ENCODE results near the gene AS3MT.
"Not testable (repeated sequence)": the region's sequence is repeated elsewhere in the genome, so short reads cannot be mapped to it uniquely, and the experiment has no call there.

Gene AS3MT

GRCh38 chr10:102869258-102870198 is at the start of gene AS3MT:
TSS of gene AS3MT (plus strand) at chr10:102869470. CDS start at chr10:102869593, 123 bp downstream.
- DNase-seq (ENCODE audit: low spot score): no peak

- not testable (repeated sequence) for DNase-seq (ENCODE audit: low spot score)
Observed at GRCh38 chr10:102820008-102820407, 49.3 kb upstream of the AS3MT start.

DNA sequence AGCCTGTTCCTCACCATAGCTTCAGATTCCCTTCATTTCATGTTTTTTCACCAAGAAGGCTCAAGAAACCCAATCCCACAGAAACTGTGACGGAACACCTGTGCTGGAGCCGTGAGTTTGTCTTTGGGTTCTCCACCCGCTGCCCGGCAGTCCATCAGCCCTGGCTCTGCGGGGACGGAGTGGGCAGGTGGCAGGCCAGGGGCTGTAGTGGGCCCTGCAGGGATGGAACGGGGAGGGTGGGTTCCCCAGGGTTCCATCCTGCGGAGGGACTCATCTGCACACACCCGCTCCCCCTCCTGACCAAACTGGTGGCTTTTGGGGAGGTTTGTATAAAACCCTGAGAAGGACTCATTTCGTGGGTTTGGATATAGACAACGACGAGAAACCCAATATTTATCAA is 47.0 kb upstream of the AS3MT start:
- DNase-seq (ENCODE audit: low spot score): no peak

GRCh38 chr10:102824664-102825063 is 44.6 kb upstream of the AS3MT start:
- no peak for DNase-seq (ENCODE audit: low spot score)

GRCh38 chr10:102826148-102826796 is 43.0 kb upstream of the AS3MT start:
- no peak for DNase-seq (ENCODE audit: low spot score)

- no peak for DNase-seq (ENCODE audit: low spot score)
Observed at GRCh38 chr10:102827597-102827975, 41.7 kb upstream of the AS3MT start.

DNA sequence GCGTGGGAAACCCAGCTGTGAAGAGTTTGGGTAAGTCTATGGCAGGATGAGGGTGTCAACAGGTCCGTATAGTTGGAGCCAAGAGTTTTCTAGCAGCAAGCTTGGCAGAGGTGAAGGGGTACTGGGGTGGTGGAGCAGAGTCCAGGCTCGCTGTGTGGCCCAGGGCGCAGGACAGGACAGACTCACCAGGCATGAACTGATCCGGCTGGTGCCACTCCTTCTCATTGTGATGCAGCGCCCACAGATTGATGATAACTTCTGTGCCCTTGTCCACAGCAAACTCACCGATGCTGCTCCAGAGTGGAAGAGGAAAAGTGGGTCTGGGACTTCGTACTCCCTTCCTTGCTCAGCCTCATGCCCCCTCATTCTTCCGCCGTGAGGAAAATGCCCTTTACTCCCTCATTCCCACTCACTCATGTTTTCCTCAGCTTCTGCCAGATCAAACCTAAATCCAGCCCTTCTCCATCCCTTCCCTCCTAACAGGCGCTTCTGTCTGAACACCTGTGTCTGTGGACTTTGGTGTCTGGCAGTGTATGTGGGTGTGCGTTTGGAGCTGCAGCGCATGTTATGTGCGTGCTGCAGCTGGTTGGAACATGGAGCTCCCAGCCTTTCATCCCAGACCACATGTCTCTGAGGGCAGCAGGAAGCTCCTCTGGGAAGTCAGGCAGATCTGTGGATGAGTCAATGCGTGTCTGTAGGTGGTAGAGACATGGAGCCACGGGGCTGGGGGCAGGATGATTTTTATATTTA is 37.8 kb upstream of the AS3MT start:
- DNase-seq (ENCODE audit: low spot score): no peak

GRCh38 chr10:102832248-102832647 is 37.0 kb upstream of the AS3MT start:
- no peak for DNase-seq (ENCODE audit: low spot score)

GRCh38 chr10:102832987-102833386 is 36.3 kb upstream of the AS3MT start:
- no peak for DNase-seq (ENCODE audit: low spot score)

- no peak for DNase-seq (ENCODE audit: low spot score)
Observed at GRCh38 chr10:102834143-102834542, 35.1 kb upstream of the AS3MT start.

DNA sequence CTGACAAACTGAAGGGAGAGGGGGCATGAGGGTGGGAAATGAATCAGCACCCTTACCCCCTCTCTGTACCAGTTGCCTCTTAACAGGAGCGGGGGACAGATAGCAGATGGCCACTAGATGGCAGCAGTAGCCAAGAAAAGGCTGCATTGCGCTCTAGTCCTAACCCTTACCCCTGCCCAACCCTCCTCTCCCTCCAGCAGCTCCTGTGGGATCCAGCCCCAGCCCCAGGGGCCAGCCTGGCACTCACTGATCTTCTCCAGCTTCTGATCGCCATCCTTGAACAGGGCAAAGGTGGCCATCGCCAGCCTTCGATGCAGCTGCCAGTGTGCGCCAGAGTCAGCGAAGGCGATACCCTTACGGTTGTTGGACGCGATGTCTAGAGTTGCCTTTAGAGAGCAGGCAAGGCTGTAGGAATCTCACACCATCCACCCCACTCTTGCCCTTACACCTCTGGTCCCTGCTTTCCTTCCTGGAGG is 34.2 kb upstream of the AS3MT start:
- DNase-seq (ENCODE audit: low spot score): peak; percentile 82

DNA sequence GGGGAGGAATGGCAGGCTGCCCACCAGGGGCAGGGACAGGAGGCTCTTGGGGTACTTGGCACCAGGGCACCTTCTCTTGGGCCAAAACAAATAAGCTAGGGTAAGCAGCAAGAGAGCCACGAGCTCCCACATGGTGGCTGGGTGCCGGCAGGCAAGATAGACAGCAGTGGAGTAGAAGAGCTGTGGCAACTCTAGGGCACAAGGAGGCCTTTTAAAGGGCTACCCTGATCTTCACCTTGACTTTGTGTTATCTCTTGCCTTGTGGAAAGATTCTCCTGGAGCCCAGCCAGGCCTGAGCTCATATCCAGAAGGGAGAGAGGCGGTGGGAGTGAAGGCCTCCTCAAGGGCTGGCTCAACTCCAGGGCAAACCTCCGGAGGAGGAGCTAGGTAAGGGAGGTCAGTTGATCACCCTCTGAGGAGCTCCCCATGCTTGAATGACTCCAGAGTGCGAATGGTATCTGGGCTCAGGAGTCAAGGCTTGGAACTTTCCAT is 32.0 kb upstream of the AS3MT start, which contains the start of gene CYP17A1:
CYP17A1 (minus strand) TSS at position 184 of the 492 bp plus-strand sequence; CDS start at position 132, 52 bp downstream.
- DNase-seq (ENCODE audit: low spot score): no peak

DNA sequence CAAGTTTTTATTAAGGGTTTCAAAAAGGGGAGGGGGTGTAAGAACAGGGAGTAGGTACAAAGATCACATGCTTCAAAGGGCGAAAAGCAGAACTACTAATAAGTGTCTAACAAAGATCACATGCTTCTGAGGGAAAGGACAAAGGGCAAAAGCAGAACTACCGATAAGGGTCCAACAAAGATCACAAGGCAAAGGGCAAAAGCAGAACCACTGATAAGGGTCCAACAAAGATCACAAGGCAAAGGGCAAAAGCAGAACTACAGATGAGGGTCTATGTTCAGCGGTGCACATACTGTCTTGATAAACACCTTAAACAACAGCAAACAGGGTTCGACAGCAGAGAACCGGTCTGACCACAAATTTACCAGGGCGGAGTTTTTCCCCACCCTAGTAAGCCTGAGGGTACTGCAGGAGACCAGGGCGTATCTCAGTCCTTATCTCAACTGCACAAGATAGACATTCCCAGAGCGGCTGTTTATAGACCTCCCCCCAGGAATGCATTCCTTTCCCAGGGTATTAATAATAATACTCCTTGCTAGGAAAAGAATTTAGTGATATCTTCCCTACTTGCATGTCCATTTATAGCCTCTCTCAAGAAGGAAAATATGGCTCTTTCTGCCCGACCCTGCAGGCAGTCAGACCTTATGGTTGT is 30.9 kb upstream of the AS3MT start:
- not testable (repeated sequence) for DNase-seq (ENCODE audit: low spot score)

- no peak for DNase-seq (ENCODE audit: low spot score)
Observed at GRCh38 chr10:102841827-102842345, 27.4 kb upstream of the AS3MT start.

GRCh38 chr10:102843139-102843538 is 26.1 kb upstream of the AS3MT start:
- DNase-seq (ENCODE audit: low spot score): not testable (repeated sequence)

GRCh38 chr10:102844190-102844776 is 25.0 kb upstream of the AS3MT start:
- DNase-seq (ENCODE audit: low spot score): not testable (repeated sequence)

- no peak for DNase-seq (ENCODE audit: low spot score)
Observed at GRCh38 chr10:102845352-102845902, 23.8 kb upstream of the AS3MT start.

DNA sequence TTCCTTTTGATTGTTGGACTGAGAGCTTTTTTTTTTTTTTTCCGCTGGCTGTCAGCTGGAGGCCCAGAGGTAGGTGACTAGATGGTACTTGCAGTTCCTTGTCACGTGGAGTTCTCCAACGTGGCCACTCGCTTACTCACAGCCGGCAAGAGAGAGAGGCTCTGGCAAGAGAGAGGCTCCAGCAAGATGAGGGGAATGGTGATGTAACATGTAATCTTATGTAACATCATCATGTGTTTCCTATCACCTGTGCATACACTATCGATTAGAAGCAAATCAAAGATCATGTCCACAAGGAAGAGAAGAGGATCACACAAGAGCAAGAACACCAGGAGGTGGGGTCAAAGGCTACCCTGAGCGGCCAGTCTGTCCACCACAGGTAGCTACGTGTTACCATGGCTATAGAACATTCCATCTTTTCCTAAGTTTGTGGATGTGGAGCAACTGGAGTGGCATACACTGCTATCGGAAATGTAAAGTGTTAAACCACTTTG is 19.2 kb upstream of the AS3MT start:
- DNase-seq (ENCODE audit: low spot score): no peak

DNA sequence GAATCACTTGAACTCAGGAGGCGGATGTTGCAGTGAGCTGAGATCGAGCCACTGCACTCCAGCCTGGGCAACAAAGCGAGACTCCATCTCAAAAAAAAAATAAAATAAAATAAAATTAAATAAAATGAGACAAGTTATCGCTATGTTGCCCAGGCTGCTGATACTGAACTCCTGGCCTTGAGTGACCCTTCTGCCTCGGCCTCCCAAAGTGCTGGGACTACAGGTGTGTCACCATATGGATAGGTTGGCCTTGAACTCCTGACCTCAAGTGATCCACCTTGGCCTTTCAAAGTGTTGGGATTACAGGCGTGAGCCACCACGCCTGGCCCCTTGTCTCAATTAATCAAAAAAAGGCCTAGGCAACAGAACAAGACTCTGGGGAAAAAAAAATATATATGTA is 16.0 kb upstream of the AS3MT start:
- not testable (repeated sequence) for DNase-seq (ENCODE audit: low spot score)

DNA sequence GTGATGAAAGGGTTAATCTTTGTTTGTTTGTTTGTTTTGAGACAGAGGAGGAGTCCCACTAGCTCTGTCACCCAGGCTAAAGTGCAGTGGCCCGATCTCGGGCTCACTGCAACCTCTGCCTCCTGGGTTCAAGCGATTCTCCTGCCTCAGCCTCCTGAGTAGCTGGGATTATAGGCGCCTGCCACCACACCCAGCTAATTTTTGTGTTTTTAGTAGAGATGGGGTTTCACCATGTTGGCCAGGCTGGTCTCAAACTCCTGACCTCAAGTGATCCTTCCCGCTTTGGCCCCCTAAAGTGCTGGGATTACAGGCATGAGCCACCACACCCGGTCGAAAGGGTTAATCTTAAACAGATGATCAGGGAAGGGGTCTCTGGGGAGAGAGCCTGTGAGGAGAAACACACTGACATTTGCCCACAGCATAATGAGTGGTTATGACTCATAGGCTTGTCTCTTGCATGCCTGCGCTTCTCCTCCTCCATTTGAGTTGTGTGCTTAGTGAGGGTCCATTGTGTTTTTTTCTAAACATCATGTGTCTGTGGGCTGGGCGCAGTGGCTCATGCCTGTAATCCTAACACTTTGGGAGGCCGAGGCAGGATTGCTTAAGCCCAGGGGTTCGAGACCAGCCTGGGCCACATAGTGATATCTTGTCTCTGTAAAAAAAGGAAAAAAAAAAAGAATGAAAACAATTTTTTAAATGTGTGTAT is 13.4 kb upstream of the AS3MT start:
- DNase-seq (ENCODE audit: low spot score): not testable (repeated sequence)
